22Rv1 (cell line): ENCODE measurements around the gene NELL2.

Source experiments
- H3K27ac ChIP-seq: fragments of 450-650 bp; 2 replicates; pipeline ENCODE4 v1.5.1; 2017
- ZFX ChIP-seq: fragments of 450-650 bp; IDR thresholded peaks from 2 replicates; pipeline ENCODE4 v1.6.1; 2017; ENCODE audit warnings: antibody characterized with exemption, borderline replicate concordance
- TF ChIP-seq, protein P1 (sequence below): fragments of 450-650 bp; IDR thresholded peaks from 2 replicates; pipeline ENCODE4 v1.5.1; 2017; ENCODE audit warnings: mild to moderate bottlenecking

The NELL2 gene

DNA sequence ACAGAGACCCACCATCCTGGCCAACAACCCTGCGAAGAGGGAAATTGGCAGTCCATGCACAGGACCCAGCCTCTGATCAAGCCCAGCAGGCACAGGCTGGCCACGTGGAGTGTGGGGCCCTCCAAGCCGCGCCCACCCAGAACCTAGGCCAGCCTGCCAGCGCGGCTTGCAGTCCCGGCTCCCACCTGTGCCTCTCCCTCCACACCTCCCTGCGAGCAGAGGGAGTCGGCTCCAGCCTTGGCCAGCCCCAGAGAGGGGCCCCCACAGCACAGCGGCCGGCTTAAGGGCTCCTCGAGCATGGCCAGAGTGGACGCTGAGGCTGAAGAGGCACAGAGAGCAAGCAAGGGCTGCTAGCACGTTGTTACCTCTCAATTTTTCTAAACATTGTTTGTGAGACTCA lies 373.4 kb downstream of the NELL2 start:
- H3K27ac ChIP-seq, result no peak overlapping the region
- TF ChIP-seq, protein P1, sequence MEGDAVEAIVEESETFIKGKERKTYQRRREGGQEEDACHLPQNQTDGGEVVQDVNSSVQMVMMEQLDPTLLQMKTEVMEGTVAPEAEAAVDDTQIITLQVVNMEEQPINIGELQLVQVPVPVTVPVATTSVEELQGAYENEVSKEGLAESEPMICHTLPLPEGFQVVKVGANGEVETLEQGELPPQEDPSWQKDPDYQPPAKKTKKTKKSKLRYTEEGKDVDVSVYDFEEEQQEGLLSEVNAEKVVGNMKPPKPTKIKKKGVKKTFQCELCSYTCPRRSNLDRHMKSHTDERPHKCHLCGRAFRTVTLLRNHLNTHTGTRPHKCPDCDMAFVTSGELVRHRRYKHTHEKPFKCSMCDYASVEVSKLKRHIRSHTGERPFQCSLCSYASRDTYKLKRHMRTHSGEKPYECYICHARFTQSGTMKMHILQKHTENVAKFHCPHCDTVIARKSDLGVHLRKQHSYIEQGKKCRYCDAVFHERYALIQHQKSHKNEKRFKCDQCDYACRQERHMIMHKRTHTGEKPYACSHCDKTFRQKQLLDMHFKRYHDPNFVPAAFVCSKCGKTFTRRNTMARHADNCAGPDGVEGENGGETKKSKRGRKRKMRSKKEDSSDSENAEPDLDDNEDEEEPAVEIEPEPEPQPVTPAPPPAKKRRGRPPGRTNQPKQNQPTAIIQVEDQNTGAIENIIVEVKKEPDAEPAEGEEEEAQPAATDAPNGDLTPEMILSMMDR, result no peak
- no peak for TF ChIP-seq ZFX

DNA sequence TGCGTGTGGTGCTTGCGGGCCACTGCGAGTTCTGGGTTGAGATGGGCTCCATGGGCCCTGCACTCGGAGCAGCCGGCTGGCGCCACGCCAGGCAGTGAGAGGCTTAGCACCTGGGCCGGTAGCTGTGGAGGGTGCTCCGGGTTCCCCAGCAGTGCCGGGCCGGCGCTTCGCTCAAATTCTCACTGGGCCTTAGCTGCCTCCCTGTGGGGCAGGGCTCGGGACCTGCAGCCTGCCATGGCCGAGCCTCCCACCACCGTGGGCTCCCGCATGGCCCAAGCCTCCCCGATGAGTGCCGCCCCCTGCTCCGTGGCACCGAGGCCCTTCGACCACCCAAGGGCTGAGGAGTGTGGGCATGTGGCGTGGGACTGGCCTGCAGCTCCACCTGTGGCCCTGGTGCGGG lies 375.7 kb downstream of the NELL2 start:
- no peak overlapping the region for H3K27ac ChIP-seq
- TF ChIP-seq ZFX, result no peak
- TF ChIP-seq, protein P1, result no peak

DNA sequence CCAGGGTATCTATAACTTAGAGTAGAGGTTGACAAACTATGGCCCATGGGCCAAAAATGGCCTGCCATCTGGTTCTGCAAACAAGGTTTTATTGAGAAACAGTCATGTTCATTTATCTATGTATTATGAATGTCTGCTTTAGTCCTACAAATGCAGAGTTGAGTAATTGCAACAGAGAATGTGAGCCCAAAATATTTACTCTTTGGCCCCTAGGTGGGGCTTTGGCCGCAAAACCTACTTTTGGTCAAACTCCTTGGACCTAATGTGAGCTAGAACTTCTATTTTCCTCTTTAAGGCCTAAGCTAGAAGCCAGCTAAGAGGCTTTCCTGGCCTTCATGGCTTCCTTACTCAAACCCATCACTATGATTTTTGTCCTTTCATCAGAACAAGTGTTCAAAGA lies 379.1 kb downstream of the NELL2 start:
- TF ChIP-seq, protein P1, result peak; percentile 31
- no peak for TF ChIP-seq ZFX
- no peak overlapping the region for H3K27ac ChIP-seq

DNA sequence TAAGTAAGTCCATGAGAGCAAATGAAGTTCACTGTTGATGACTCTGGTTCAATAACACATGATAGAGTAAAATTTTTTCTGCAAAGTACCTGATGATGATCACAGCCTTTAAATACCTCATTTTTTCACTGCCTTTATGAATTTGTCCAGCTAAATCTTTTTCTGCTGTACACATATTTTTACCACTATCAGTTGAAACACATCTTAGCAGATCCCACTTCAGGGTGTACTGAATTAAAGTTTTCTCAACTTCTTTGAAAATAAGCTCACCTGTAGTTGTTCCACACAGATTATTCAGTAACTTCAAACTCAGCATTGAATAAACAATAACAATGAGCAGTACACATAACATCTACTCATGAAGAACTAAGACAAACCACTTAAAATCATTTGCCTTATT lies 385.9 kb downstream of the NELL2 start:
- no peak overlapping the region for H3K27ac ChIP-seq
- TF ChIP-seq, protein P1, result no peak
- no peak for TF ChIP-seq ZFX

DNA sequence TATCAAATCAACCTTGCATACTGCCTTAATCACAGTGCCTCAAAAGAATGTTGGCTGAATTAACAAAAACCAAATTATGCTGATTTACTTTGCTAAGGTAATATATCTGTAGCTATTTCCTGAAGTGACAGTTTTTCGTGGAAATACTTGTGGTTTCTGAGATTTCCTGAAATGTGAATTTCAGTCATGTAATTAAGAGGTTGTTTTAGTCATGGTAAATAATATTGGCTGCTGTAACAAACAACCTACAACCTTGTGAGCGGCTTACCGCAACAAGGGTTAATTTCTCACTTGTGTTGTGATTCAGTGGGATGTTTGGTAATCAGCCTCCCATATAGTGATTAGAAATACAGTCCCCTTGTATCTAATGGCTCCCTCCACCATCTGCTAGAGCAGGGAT lies 387.9 kb downstream of the NELL2 start:
- H3K27ac ChIP-seq, result no peak overlapping the region
- TF ChIP-seq, protein P1, result no peak
- no peak for TF ChIP-seq ZFX

DNA sequence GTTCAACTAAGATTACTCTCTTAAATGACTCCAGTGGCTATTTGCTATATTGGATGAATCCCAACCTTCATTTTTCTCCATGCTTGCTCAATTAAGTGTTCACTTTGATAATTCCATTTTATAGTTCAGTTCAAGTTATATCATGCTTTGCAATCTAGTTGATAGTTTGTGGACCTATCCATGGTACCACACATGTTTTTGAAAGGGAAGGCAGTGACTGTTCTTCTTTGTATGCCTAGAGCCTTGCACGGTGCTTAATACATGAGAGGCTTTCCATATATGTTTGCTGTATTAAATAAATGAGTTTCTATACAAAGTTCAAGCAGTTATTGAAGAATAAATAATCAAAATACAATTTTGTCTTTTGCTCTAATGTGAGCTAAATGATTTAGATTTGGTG lies 391.3 kb downstream of the NELL2 start:
- H3K27ac ChIP-seq, result no peak overlapping the region
- TF ChIP-seq, protein P1, result no peak
- TF ChIP-seq ZFX, result no peak

DNA sequence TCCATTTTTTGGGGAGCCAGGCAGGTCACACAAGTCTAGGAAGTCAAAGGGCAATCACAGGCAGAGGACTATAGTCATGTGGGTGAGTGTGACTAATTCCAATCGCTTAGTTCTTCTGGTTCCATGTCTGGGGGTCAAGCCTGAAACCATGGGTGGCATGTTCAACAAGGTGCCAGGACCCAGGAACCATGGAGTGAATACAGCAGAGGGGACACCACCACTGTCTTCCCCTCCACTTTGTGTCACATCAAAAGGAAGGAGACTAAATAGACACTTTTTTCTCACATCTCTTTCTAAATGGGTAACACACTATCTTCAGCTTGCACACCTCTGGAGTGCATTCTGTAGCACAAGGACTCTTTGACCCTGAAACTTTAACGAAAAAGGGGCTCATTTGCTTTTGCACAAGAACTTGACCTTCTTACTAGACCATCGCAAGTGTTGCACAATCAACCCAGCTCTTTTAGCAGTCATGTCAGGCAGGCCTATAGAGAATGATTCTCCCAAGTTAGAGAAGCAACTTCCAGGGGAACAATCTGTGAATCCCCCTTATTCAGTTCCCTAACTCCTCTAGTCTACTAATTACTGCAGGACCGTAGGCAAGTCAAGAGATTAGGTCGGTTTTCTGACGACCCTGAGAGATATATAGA lies 398.7 kb downstream of the NELL2 start:
- TF ChIP-seq ZFX, result no peak
- no peak overlapping the region for H3K27ac ChIP-seq

DNA sequence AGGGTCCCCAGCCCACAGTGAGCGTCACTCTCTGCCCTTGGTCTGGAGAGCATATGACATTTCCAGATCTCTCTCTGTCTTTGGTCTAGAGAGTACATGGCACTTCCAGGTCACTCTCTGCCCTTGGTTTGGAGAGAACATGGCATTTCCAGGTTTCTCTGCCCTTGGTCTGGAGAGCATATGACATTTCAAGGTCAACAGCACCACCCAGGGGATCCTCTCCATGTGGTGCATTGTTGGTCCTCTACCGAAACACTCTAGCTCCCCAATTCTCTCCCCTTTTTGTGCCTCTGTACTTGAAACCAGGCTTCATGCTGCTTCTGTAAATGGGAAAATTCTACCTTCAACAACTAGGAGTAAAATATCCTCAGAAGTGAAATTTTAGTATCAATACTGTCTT lies 399.4 kb downstream of the NELL2 start:
- no peak for TF ChIP-seq ZFX
- TF ChIP-seq, protein P1, result no peak
- no peak overlapping the region for H3K27ac ChIP-seq
